ENCODE data around the gene CHRD.

The CHRD gene

GRCh38 chr3:184389935-184390528, 10.2 kb downstream of the CHRD start:
- TF ChIP-seq CTCF (IDR thresholded peaks at IDR 0.05; ENCODE audit: low read depth, low read length): no peak
- H3K4me3 ChIP-seq (ENCODE audit: low read depth, low read length): no peak overlapping the region

- no peak for TF ChIP-seq CTCF (IDR thresholded peaks at IDR 0.05; ENCODE audit: low read depth, low read length)
- no peak overlapping the region for H3K4me3 ChIP-seq (ENCODE audit: low read depth, low read length)
These were observed 11.4 kb downstream of the CHRD start for GRCh38 chr3:184391266-184391665.

GRCh38 chr3:184395320-184395660, 15.4 kb downstream of the CHRD start:
- TF ChIP-seq CTCF (IDR thresholded peaks at IDR 0.05; ENCODE audit: low read depth, low read length): no peak
- no peak overlapping the region for H3K4me3 ChIP-seq (ENCODE audit: low read depth, low read length)

GRCh38 chr3:184399410-184399809, 19.6 kb downstream of the CHRD start:
- TF ChIP-seq CTCF (IDR thresholded peaks at IDR 0.05; ENCODE audit: low read depth, low read length): no peak
- no peak overlapping the region for H3K4me3 ChIP-seq (ENCODE audit: low read depth, low read length)

- no peak for TF ChIP-seq CTCF (IDR thresholded peaks at IDR 0.05; ENCODE audit: low read depth, low read length)
- no peak overlapping the region for H3K4me3 ChIP-seq (ENCODE audit: low read depth, low read length)
These were observed 25.5 kb downstream of the CHRD start for GRCh38 chr3:184405075-184406030.

- no peak for TF ChIP-seq CTCF (IDR thresholded peaks at IDR 0.05; ENCODE audit: low read depth, low read length)
- H3K4me3 ChIP-seq (ENCODE audit: low read depth, low read length): no peak overlapping the region
These were observed 29.6 kb downstream of the CHRD start for GRCh38 chr3:184409331-184409926.
